Tibial nerve (tissue), 4 donors: ENCODE data around the gene ALX4. TPM values are rescaled to one million over a fixed set of nuclear protein-coding genes. Genes with fewer than 3 reads are reported as not detected.

Source experiments
- DNase-seq, 2 donors: peaks; one replicate each; pipeline ENCODE4 v3.0.0-alpha.2; 2019; ENCODE audit warnings: low spot score in 2 of 2
- H3K27ac ChIP-seq, 4 donors: fragments of 200-600 bp; sonication (generic) in 3 of 4; one replicate each; pipeline ENCODE4 v1.5.1; 2017 to 2019; ENCODE audit warnings: mild to moderate bottlenecking in 1 of 4
- H3K27me3 ChIP-seq, 2 donors: fragments of 200-600 bp; sonication (generic) in 1 of 2; one replicate each; pipeline versions ENCODE4 v1.5.1 to v1.6.0; 2017 to 2019
- H3K36me3 ChIP-seq, 3 donors: fragments of 200-600 bp; sonication (generic); one replicate each; pipeline ENCODE4 v1.5.1; 2018 to 2019
- H3K4me1 ChIP-seq, 4 donors: fragments of 200-600 bp; sonication (generic) in 3 of 4; one replicate each; pipeline ENCODE4 v1.5.1; 2017 to 2019
- H3K4me3 ChIP-seq, 4 donors: fragments of 200-600 bp; sonication (generic) in 3 of 4; one replicate each; pipeline ENCODE4 v1.5.1; 2017 to 2019; ENCODE audit warnings: mild to moderate bottlenecking in 1 of 4, moderate library complexity in 1 of 4
- H3K9me3 ChIP-seq, 4 donors: fragments of 200-600 bp; sonication (generic) in 3 of 4; one replicate each; pipeline ENCODE4 v1.5.1; 2017 to 2019
- EP300 ChIP-seq, 2 donors: sonication (generic); formaldehyde crosslinking; IDR thresholded peaks; one replicate each; pipeline ENCODE4 v1.6.1; 2017; ENCODE audit warnings: antibody characterized with exemption in 2 of 2, mild to moderate bottlenecking in 1 of 2
- POLR2A ChIP-seq, 2 donors: fragments of 450-650 bp; IDR thresholded peaks; one replicate each; pipeline ENCODE4 v1.6.1; 2017; ENCODE audit warnings: antibody characterized with exemption in 2 of 2, mild to moderate bottlenecking in 2 of 2, moderate library complexity in 2 of 2
- whole genome bisulfite sequencing, 2 donors: methylation state at CpG; one replicate each; pipeline ENCODE4 v1.1.5; 2018; 5-methylcytosine and 5-hydroxymethylcytosine counted together
- total RNA-seq, 4 donors: library from RNA; depleted of rRNA; stranded (reverse); fragments of >200 nt; gene quantifications; one replicate each; pipeline ENCODE4 v1.1.0, GENCODE V29; 2016
- TF ChIP-seq, protein P1 (sequence below), 5 experiments: fragments of 200-600 bp in 3 of 5; fragments of 450-650 bp in 2 of 5; sonication (generic) in 3 of 5; IDR thresholded peaks; one replicate each; pipeline ENCODE4 v1.5.1; 2016 to 2019; ENCODE audit warnings: antibody characterized with exemption in 5 of 5, mild to moderate bottlenecking in 3 of 5, moderate library complexity in 2 of 5

Gene ALX4
- total RNA-seq, 4 donors from 2014 or later: under 0.01 to 0.30 (median 0.22) TPM; not detected in 1

DNA sequence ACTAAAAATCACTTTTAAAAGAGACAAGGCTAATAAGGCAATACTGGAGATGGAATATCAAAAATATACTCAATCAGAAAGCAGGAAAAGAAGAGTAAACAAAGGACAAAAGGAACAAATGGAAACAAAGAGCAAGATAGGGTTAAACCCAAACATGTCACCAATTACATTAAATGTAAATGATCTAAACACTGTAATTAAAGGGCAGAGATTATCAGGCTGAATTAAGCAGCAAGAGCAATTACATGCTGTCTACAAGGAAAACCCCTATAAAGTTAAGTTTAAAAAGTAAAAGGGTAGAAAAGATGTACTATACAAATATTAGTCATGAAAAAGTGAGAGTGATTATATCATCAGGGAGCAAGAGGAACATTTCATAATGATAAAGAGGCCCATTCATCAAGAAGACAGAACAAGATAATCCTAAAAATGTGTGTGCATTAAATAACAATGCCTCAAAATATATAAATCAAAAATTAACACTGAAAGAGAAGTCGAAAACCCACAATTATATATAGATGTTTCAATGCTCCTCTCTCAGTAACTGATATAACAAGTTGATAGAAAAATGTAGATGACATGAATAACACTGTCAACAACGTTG is 56.8 kb downstream of the ALX4 start:
- Histone ChIP-seq H3K4me3 (no peak overlapping the region), H3K27ac (no peak overlapping the region), H3K27me3 (no peaks in the 10 kb centered on the region), H3K4me1 (peaks cover 0 to 13% (median 0%) of the 10 kb centered on the region in 4 donors), H3K36me3 (peaks cover 0 to 14% (median 0%) of the 10 kb centered on the region in 3 donors), H3K9me3 (peaks cover 0 to 20% (median 8%) of the 10 kb centered on the region in 4 donors)
- 93 to 98% methylated on average over 2 of the region's 2 CpGs for WGBS, 2 donors
- no peak for TF ChIP-seq POLR2A (IDR thresholded peaks at IDR 0.05)
- TF ChIP-seq, protein P1, sequence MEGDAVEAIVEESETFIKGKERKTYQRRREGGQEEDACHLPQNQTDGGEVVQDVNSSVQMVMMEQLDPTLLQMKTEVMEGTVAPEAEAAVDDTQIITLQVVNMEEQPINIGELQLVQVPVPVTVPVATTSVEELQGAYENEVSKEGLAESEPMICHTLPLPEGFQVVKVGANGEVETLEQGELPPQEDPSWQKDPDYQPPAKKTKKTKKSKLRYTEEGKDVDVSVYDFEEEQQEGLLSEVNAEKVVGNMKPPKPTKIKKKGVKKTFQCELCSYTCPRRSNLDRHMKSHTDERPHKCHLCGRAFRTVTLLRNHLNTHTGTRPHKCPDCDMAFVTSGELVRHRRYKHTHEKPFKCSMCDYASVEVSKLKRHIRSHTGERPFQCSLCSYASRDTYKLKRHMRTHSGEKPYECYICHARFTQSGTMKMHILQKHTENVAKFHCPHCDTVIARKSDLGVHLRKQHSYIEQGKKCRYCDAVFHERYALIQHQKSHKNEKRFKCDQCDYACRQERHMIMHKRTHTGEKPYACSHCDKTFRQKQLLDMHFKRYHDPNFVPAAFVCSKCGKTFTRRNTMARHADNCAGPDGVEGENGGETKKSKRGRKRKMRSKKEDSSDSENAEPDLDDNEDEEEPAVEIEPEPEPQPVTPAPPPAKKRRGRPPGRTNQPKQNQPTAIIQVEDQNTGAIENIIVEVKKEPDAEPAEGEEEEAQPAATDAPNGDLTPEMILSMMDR (IDR thresholded peaks at IDR 0.05): no peak
- no peak for TF ChIP-seq EP300 (IDR thresholded peaks at IDR 0.05)
- no peak for DNase-seq

DNA sequence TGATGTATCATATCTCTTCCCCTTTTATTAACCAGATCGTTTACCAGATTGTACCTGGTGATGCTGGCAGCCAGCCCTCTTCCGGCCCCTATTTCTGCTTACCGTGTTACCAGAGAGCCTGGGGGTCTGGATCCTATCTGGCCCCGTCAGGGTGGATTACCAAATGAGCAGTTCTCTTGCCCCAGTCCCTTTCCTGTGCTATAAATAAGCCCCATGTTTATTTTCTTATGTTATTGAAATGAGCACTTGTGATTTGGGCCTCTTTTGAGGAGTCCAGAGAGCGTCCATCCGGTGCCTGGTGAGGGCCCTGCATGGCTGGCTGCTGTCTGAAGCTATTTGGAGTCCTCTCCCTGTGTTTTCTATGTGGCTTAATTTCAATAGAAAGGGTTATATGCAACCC is 59.5 kb downstream of the ALX4 start:
- peaks cover 0 to 20% (median 8%) of the 10 kb centered on the region in 4 donors for H3K9me3 ChIP-seq
- H3K27ac ChIP-seq: no peak overlapping the region
- peaks cover 0 to 14% (median 0%) of the 10 kb centered on the region in 3 donors for H3K36me3 ChIP-seq
- H3K4me1 ChIP-seq: peaks cover 0 to 28% (median 2%) of the 10 kb centered on the region in 4 donors
- no peak for TF ChIP-seq POLR2A (IDR thresholded peaks at IDR 0.05)
- no peak for TF ChIP-seq EP300 (IDR thresholded peaks at IDR 0.05)
- TF ChIP-seq, protein P1 (IDR thresholded peaks at IDR 0.05): no peak
- no peak overlapping the region for H3K4me3 ChIP-seq
- DNase-seq: no peak
- H3K27me3 ChIP-seq: no peaks in the 10 kb centered on the region
- WGBS, 2 donors: 85 to 93% methylated on average over 6 of the region's 6 CpGs

DNA sequence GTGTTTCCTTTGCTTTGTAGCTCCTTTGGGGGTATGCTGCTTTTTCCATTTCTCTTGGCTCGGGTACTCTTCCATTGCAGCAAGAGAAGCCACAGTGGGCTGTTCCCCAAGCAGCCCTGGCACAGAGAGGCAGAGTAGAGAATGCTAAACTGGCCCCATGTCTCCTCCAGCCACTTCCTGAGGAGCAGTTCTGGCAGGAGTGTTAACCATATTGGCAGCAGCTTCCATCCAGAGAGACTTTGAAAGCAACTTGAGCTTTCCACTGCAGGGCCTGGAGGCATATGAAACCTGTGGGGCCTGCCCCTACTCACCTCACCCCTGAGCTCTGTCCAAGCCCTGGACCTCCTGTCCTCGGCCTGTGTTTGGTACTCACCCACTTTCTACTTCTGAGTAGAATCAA is 61.8 kb downstream of the ALX4 start:
- H3K4me3 ChIP-seq: no peak overlapping the region
- no peak for DNase-seq
- H3K36me3 ChIP-seq: peaks cover 0 to 30% (median 0%) of the 10 kb centered on the region in 3 donors
- 75 to 81% methylated on average over 2 of the region's 2 CpGs for WGBS, 2 donors
- H3K27ac ChIP-seq: no peak overlapping the region
- peaks cover 0 to 13% (median 4%) of the 10 kb centered on the region in 4 donors for H3K9me3 ChIP-seq
- TF ChIP-seq, protein P1 (IDR thresholded peaks at IDR 0.05): no peak
- TF ChIP-seq EP300 (IDR thresholded peaks at IDR 0.05) (no peak), POLR2A (IDR thresholded peaks at IDR 0.05) (no peak)
- peaks cover 0 to 51% (median 5%) of the 10 kb centered on the region in 4 donors for H3K4me1 ChIP-seq
- H3K27me3 ChIP-seq: no peaks in the 10 kb centered on the region

DNA sequence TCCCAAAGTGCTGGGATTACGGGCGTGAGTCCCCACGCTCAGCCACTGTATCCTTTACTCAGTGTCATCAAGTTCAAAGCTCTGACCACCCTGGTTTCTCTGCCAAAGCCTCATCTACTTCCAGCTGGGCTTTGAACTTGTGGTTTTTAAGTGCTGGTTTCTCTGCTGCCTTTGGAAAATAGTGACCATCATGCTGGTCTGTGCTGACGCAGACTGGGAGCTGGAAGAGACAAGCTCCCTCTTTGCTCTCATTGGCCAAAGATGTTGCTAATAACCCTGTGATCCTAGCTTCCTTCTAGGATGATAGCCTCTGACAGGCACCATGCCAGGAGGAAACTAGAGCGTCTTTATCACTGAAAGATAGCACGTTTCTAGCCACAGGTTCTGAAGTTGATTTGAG is 62.4 kb downstream of the ALX4 start:
- Histone ChIP-seq H3K9me3 (peaks cover 0 to 7% (median 0%) of the 10 kb centered on the region in 4 donors), H3K4me1 (peaks cover 0 to 57% (median 7%) of the 10 kb centered on the region in 4 donors), H3K27ac (no peak overlapping the region), H3K27me3 (no peaks in the 10 kb centered on the region), H3K36me3 (peaks cover 0 to 30% (median 0%) of the 10 kb centered on the region in 3 donors), H3K4me3 (no peak overlapping the region)
- TF ChIP-seq EP300 (IDR thresholded peaks at IDR 0.05): no peak
- TF ChIP-seq, protein P1 (IDR thresholded peaks at IDR 0.05): no peak
- no peak for TF ChIP-seq POLR2A (IDR thresholded peaks at IDR 0.05)
- no peak for DNase-seq
- WGBS, 2 donors: 61 to 77% methylated on average over 6 of the region's 6 CpGs

DNA sequence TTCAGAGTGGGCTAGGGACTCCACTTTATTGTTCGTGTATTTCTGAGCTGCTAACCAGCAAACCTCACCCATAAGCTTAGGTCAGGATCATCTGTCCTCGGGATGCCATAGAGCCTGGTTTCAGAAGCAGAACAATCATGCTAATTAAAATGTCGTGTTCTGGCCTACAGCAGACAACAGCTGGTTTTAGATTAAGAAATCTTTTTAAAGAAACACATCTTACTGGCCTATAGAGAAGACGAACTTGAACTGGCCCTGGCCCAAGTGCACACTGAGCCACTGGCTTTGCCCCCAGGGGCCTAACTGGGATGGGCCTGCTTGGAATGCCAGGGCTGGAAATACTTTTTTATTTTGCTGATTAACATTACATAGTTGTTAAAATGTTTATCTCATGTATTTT is 63.2 kb downstream of the ALX4 start:
- H3K27me3 ChIP-seq: no peaks in the 10 kb centered on the region
- TF ChIP-seq EP300 (IDR thresholded peaks at IDR 0.05) (no peak), POLR2A (IDR thresholded peaks at IDR 0.05) (no peak)
- TF ChIP-seq, protein P1 (IDR thresholded peaks at IDR 0.05): no peak
- no peaks in the 10 kb centered on the region for H3K9me3 ChIP-seq
- 28 to 39% methylated on average over 4 of the region's 4 CpGs for WGBS, 2 donors
- H3K36me3 ChIP-seq: peaks cover 0 to 30% (median 0%) of the 10 kb centered on the region in 3 donors
- peak overlapping the region in 1 of 4 donors; percentile 6 for H3K27ac ChIP-seq
- DNase-seq: no peak
- no peak overlapping the region for H3K4me3 ChIP-seq
- H3K4me1 ChIP-seq: peaks cover 0 to 65% (median 8%) of the 10 kb centered on the region in 4 donors
